ENCODE results near the gene HLA-DQA1. TPM values are rescaled to one million over a fixed set of nuclear protein-coding genes. Genes with fewer than 3 reads are reported as not detected.

Gene HLA-DQA1
- total RNA-seq, 1 donor = not detected

DNA sequence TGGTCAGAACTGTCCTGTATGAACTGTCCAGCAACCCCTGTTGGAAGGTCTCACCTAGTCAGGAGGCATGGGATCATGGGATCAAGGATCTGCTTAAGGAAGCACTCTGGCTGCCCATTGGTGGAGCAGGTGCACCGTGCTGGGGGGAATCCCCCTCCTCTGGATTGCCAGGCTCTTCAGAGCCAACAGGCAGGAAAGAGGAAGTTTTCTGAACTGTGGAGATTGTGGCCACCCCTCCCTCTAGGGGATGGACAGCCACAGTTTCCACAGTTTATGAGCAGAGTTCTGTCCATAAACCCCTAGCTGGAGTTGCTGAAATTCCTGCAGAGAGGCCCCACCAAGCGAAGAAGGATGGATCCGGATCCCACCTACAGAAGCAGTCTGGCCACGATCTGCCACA is 42.3 kb downstream of the HLA-DQA1 start:
- no peak for TF ChIP-seq CTCF (IDR thresholded peaks at IDR 0.05; ENCODE audit: insufficient read depth, low read length)
- H3K4me3 ChIP-seq (ENCODE audit: low read depth, low read length) = no peak overlapping the region

DNA sequence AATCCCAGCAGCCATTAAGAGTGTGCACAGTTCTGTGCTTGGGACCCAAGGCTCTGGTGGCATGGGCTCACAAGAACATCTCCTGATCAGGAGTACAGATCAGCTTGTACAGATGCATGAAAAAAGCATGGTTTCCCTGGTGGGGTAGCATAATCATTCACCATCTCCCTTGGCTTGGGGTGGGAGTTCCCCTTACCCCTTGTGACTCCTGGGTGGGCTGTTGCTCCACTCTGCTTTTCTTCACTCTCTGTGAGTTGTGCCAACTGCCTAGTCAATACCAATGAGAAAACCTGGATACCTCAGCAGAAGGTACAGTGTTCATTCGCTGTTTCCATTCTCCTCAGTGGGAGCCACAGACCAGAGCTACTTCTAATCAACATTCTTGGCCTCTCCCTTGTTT is 42.8 kb downstream of the HLA-DQA1 start:
- H3K4me3 ChIP-seq (ENCODE audit: low read depth, low read length) = no peak overlapping the region
- no peak for DNase-seq (ENCODE audit: low read depth)
- no peak for TF ChIP-seq CTCF (IDR thresholded peaks at IDR 0.05; ENCODE audit: insufficient read depth, low read length)

More for the DNA sequence above, 42.3 kb downstream of the HLA-DQA1 start:
- no peak for DNase-seq (ENCODE audit: low read depth)

- no peak for DNase-seq (ENCODE audit: low read depth)
- no peak for TF ChIP-seq CTCF (IDR thresholded peaks at IDR 0.05; ENCODE audit: insufficient read depth, low read length)
- no peak overlapping the region for H3K4me3 ChIP-seq (ENCODE audit: low read depth, low read length)
Measured at GRCh38 chr6:32684246-32684645, 47.0 kb downstream of the HLA-DQA1 start.

- DNase-seq (ENCODE audit: low read depth) = no peak
- TF ChIP-seq CTCF (IDR thresholded peaks at IDR 0.05; ENCODE audit: insufficient read depth, low read length) = no peak
- no peak overlapping the region for H3K4me3 ChIP-seq (ENCODE audit: low read depth, low read length)
Measured at GRCh38 chr6:32685603-32686002, 48.4 kb downstream of the HLA-DQA1 start.

DNA sequence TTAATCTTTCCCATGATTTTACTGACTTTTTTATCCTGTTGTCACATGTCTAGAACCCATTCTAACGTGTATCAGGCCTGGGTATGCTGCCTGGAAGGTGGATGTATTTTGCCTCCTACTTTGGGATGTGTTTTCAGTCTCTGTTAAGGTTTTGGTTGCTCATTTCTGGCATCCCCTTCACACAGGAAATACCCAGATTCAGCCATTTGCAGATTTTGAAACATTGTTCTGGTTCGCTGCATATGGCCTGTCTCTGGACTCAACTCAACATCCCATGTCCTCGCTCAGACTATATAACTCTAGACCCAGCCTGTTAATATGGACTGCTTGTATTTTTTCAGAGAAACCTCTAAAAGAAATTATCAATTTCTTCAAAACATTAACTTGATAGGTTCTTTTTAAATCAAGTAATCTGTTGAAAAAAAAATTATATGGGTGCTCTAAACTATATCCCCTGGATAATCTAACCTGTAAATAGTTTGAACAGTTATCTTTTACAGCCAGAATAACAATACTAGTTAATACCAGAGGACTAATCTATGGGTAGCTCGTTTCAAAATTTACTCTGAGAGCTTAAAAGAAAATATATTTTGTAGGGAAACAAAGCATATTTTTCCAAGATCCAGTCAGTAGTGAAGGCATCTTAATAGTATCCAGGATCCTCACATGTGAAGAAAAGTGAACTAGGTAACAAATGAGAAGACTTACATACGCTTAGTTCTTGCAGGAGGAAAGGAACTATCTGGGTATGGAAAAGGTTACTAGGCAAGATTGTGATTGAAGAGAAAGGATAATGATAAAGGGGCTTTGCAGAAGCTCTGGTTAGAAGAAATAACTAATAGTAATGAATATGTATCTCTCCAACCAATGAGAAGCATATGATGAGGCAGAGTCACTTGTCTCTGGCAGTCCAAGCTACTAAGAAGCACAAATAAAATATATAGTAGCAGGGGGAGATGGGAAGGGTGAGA is 52.6 kb downstream of the HLA-DQA1 start:
- no peak overlapping the region for H3K4me3 ChIP-seq (ENCODE audit: low read depth, low read length)
- no peak for TF ChIP-seq CTCF (IDR thresholded peaks at IDR 0.05; ENCODE audit: insufficient read depth, low read length)
- DNase-seq (ENCODE audit: low read depth) = no peak

DNA sequence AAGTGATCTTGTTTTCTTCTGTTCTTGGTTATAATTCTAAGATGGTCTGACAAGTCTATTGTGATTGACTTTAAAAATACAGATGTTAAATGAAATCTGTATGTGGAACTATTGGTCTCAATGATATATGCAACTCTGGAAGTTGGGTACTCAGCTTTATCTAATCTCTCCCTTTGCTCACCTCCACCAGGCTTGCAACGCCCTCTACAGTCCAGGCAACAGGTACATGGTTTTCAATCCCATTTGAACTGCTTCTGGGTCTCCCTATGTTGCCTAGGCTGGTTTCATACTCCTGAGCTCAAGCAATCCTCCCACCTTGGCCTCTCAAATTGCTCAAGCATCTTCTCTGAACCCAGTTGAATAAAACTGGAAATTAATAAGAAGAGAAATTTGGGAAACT is 54.8 kb downstream of the HLA-DQA1 start:
- H3K4me3 ChIP-seq (ENCODE audit: low read depth, low read length) = no peak overlapping the region
- TF ChIP-seq CTCF (IDR thresholded peaks at IDR 0.05; ENCODE audit: insufficient read depth, low read length) = no peak
- DNase-seq (ENCODE audit: low read depth) = no peak

Other genes with a start within 250 kb of the HLA-DQA1 start
- gene BTNL2, start 230.2 kb upstream of the HLA-DQA1 start, total RNA-seq (ENCODE audit: low replicate concordance) = not detected in 2 replicates
- gene HLA-DRA, start 197.5 kb upstream of the HLA-DQA1 start, total RNA-seq (ENCODE audit: low replicate concordance) = 0.45 TPM in 1 of 2 replicates, not detected in the other
- not detected in 2 replicates for gene HLA-DRB5, start 107.1 kb upstream of the HLA-DQA1 start, total RNA-seq (ENCODE audit: low replicate concordance)
- gene HLA-DRB1, start 47.6 kb upstream of the HLA-DQA1 start, total RNA-seq (ENCODE audit: low replicate concordance) = 0.09 and 0.90 TPM in 2 replicates
- gene HLA-DQB1, start 29.3 kb downstream of the HLA-DQA1 start, total RNA-seq (ENCODE audit: low replicate concordance) = not detected in 2 replicates
- not detected in 2 replicates for gene HLA-DQA2, start 104.0 kb downstream of the HLA-DQA1 start, total RNA-seq (ENCODE audit: low replicate concordance)
- gene HLA-DQB2, start 126.1 kb downstream of the HLA-DQA1 start, total RNA-seq (ENCODE audit: low replicate concordance) = not detected in 2 replicates
- 2.6 TPM in 1 of 2 replicates, not detected in the other for gene HLA-DOB, start 179.6 kb downstream of the HLA-DQA1 start, total RNA-seq (ENCODE audit: low replicate concordance)
- 12.4 and 17.0 TPM in 2 replicates for gene TAP2, start 201.3 kb downstream of the HLA-DQA1 start, total RNA-seq (ENCODE audit: low replicate concordance)
- gene PSMB8, start 206.6 kb downstream of the HLA-DQA1 start, total RNA-seq (ENCODE audit: low replicate concordance) = 36.2 and 38.0 TPM in 2 replicates
- gene TAP1, start 216.3 kb downstream of the HLA-DQA1 start, total RNA-seq (ENCODE audit: low replicate concordance) = 11.9 and 25.2 TPM in 2 replicates
- 10.8 and 11.5 TPM in 2 replicates for gene PSMB9, start 216.8 kb downstream of the HLA-DQA1 start, total RNA-seq (ENCODE audit: low replicate concordance)